Measurements from ENCODE around the gene TEX36. TPM values are rescaled to one million over a fixed set of nuclear protein-coding genes. Genes with fewer than 3 reads are reported as not detected.
"Not testable (repeated sequence)": the region's sequence is repeated elsewhere in the genome, so short reads cannot be mapped to it uniquely, and the experiment has no call there.

TEX36 gene
- total and polyA plus RNA-seq, 9 of the 15 experiments (the other 6 are each of a cell fraction or from before 2014, with no cell fraction given) = 0.10 to 0.82 (median 0.15) TPM; not detected in 6

DNA sequence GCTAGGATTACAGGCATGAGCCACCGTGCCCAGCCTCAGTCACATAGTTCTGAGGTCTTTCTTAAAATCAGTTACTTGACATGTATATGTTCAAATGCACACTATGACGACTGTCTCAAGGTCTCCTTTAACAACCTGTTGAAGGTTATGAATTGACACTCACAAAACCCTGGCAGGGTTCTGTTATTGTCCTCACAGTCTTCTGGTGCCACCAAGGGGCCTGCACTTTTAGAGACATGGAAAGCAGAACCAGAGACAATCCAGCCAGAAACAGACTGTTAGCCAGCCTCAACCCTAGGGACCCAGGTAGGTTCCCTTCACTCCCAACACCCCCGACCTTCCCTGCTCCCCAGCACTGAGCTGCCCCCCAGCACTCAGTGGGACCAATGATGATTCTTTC lies 26.4 kb downstream of the TEX36 start (continued):
- TF ChIP-seq, protein P1, sequence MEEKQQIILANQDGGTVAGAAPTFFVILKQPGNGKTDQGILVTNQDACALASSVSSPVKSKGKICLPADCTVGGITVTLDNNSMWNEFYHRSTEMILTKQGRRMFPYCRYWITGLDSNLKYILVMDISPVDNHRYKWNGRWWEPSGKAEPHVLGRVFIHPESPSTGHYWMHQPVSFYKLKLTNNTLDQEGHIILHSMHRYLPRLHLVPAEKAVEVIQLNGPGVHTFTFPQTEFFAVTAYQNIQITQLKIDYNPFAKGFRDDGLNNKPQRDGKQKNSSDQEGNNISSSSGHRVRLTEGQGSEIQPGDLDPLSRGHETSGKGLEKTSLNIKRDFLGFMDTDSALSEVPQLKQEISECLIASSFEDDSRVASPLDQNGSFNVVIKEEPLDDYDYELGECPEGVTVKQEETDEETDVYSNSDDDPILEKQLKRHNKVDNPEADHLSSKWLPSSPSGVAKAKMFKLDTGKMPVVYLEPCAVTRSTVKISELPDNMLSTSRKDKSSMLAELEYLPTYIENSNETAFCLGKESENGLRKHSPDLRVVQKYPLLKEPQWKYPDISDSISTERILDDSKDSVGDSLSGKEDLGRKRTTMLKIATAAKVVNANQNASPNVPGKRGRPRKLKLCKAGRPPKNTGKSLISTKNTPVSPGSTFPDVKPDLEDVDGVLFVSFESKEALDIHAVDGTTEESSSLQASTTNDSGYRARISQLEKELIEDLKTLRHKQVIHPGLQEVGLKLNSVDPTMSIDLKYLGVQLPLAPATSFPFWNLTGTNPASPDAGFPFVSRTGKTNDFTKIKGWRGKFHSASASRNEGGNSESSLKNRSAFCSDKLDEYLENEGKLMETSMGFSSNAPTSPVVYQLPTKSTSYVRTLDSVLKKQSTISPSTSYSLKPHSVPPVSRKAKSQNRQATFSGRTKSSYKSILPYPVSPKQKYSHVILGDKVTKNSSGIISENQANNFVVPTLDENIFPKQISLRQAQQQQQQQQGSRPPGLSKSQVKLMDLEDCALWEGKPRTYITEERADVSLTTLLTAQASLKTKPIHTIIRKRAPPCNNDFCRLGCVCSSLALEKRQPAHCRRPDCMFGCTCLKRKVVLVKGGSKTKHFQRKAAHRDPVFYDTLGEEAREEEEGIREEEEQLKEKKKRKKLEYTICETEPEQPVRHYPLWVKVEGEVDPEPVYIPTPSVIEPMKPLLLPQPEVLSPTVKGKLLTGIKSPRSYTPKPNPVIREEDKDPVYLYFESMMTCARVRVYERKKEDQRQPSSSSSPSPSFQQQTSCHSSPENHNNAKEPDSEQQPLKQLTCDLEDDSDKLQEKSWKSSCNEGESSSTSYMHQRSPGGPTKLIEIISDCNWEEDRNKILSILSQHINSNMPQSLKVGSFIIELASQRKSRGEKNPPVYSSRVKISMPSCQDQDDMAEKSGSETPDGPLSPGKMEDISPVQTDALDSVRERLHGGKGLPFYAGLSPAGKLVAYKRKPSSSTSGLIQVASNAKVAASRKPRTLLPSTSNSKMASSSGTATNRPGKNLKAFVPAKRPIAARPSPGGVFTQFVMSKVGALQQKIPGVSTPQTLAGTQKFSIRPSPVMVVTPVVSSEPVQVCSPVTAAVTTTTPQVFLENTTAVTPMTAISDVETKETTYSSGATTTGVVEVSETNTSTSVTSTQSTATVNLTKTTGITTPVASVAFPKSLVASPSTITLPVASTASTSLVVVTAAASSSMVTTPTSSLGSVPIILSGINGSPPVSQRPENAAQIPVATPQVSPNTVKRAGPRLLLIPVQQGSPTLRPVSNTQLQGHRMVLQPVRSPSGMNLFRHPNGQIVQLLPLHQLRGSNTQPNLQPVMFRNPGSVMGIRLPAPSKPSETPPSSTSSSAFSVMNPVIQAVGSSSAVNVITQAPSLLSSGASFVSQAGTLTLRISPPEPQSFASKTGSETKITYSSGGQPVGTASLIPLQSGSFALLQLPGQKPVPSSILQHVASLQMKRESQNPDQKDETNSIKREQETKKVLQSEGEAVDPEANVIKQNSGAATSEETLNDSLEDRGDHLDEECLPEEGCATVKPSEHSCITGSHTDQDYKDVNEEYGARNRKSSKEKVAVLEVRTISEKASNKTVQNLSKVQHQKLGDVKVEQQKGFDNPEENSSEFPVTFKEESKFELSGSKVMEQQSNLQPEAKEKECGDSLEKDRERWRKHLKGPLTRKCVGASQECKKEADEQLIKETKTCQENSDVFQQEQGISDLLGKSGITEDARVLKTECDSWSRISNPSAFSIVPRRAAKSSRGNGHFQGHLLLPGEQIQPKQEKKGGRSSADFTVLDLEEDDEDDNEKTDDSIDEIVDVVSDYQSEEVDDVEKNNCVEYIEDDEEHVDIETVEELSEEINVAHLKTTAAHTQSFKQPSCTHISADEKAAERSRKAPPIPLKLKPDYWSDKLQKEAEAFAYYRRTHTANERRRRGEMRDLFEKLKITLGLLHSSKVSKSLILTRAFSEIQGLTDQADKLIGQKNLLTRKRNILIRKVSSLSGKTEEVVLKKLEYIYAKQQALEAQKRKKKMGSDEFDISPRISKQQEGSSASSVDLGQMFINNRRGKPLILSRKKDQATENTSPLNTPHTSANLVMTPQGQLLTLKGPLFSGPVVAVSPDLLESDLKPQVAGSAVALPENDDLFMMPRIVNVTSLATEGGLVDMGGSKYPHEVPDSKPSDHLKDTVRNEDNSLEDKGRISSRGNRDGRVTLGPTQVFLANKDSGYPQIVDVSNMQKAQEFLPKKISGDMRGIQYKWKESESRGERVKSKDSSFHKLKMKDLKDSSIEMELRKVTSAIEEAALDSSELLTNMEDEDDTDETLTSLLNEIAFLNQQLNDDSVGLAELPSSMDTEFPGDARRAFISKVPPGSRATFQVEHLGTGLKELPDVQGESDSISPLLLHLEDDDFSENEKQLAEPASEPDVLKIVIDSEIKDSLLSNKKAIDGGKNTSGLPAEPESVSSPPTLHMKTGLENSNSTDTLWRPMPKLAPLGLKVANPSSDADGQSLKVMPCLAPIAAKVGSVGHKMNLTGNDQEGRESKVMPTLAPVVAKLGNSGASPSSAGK (IDR thresholded peaks at IDR 0.05) = no peak

DNA sequence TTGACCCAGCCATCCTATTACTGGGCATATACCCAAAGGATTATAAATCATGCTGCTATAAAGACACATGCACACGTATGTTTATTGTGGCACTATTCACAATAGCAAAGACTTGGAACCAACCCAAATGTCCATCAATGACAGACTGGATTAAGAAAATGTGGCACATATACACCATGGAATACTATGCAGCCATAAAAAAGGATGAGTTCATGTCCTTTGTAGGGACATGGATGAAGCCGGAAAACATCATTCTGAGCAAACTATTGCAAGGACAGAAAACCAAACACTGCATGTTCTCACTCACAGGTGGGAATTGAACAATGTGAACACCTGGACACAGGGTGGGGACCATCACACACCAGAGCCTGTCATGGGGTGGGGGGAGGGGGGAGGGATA lies 29.9 kb downstream of the TEX36 start:
- ATAC-seq; H3K27ac ChIP-seq (ENCODE audit: extremely low read depth, low read depth, low read length); H4K20me1 ChIP-seq (replicated peaks; ENCODE audit: control insufficient read depth, insufficient read depth, low read length); H3K9ac ChIP-seq (ENCODE audit: insufficient read depth in 1 of 2, low read depth in 2 of 2, low read length in 2 of 2); in situ Hi-C loops (cut with MboI); H2AFZ ChIP-seq (ENCODE audit: low read depth, low read length); H3K4me3 ChIP-seq; DNase-seq (ENCODE audit: extremely low read depth in 1 of 4, low spot score in 3 of 4); POLR2A ChIA-PET; H3K27me3 ChIP-seq (ENCODE audit: control insufficient read depth in 2 of 2, insufficient read depth in 2 of 2, low read length in 2 of 2); FAIRE-seq; H3K36me3 ChIP-seq (ENCODE audit: control insufficient read depth, insufficient read depth, low read length); H3K9me3 ChIP-seq (replicated peaks; ENCODE audit: control insufficient read depth, insufficient read depth, low read depth, low read length); H3K4me1 ChIP-seq (replicated peaks in 1 of 2; ENCODE audit: control insufficient read depth in 2 of 2, insufficient read depth in 2 of 2, low read length in 2 of 2); BruUV-seq (replicated peaks); H3K9me1 ChIP-seq (ENCODE audit: control insufficient read depth, insufficient read depth, low read length); H3K4me2 ChIP-seq (ENCODE audit: insufficient read depth, low read length); H3K79me2 ChIP-seq (ENCODE audit: control insufficient read depth, insufficient read depth, low read length); CTCF ChIA-PET (ENCODE audit: low intra/inter-chr PET ratio); intact Hi-C loops (cut with micrococcal nuclease): not testable (repeated sequence)
- 20% methylated on average over 1 of the region's 2 CpGs for WGBS (ENCODE audit: insufficient coverage, low coverage, missing lambda C conversion rate)
